Stimulated activated CD4-positive, alpha-beta T cell treated with anti-CD3 and anti-CD28 coated beads, Interleukin-4, amount 100 ng/mL, for 24 hours (primary cell): Measurements from ENCODE around the gene PLCB1.

Experiments
- DNase-seq: peaks from one replicate; pipeline ENCODE4 v3.0.0-alpha.2; 2020

Gene PLCB1

DNA sequence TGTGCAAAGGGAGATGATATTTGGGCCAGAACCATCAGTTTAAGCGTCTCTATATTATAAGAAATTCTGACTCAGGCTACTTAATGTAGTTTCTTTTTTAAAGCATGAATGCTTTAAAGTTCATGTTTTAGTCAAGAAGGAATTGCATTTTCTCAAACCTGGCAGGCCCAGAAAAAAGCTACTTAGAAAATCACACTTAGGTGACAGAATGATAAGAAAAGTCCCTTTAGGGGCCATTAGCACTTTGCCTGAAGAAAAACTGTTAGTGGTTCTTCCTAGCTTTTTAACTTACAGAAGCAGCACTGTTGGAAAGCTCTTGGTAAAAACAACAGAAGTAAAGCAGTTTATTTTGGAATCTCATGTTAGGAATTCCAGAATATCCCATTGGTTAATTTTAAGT is 387.8 kb downstream of the PLCB1 start:
- no peak for DNase-seq

DNA sequence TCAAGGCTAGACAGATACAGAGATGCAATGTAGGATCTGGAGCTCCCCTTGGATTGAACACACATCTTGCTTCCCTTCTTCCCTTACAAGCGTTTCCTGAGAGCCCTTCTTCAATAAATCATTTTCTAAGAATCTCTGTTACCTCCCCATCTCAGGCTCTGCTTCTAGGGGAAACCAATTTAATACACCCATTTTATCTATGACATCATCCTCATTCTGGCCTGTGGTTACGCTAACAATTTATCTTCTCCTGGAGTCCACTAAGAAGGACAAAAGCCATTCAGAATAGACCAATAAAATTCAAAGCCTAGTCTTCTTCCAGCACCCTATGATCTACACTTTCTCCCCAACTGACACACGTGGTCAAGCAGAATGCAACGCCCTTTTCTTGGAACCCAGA is 390.1 kb downstream of the PLCB1 start:
- DNase-seq = no peak

DNA sequence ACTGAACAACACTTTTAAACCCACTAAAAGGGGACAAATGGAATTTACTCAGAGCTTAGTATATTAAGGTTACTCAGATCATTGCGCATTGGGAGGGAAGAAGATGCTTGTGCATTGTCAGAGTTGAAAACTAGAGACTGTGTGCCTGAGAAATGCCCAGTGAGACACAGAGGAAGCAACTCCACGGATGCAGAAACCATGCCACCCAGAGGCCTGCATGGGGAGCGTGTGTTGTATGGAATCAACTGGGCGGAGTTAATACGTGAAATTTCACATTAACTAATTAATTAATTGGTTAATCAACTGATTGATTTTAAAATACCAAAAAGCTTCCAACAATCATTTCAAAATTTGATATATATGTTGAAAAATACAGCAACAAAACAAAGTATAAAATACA is 391.6 kb downstream of the PLCB1 start:
- DNase-seq = no peak

DNA sequence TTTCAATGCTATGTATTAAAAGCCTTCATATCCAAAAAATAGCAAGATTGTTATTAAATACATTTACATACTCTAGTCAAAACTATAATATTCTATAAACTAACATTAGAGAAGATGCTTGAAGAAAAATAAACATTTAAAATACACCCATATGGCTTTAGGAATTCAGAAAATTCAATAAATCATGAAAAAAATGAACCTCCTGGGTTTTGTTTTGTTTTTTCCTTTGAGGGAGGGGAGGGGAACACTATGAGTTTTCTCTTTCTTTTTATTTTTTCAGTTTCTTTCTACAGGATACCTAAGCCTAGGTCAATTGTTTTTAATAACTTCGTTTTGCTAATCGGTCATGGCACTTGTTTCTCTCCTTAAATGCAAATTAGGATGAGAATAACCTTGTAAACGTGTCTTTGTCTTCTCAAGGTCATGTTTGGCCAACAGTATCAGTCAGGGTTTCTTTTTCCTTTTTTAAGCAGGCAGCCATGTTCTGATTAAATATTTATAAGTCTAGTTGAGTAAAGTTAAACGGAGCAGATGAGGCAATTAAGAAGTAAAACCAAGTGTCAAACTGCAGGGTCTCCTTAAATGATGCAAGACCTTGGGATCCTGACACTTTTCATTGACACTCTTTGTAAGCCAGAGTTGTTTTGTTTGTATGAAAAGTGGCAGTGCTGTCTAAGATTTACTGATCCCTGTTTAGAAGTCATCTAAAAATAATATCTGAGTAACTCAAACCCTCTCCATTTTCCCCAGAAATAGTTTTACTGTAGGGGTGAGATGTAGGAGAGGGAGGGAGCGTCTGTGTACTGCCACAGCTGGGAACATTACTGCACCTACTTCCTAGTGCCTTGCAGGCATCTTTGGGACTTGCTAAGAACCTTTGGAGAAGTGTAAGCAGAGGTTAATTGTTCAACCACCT is 392.3 kb downstream of the PLCB1 start:
- no peak for DNase-seq

DNA sequence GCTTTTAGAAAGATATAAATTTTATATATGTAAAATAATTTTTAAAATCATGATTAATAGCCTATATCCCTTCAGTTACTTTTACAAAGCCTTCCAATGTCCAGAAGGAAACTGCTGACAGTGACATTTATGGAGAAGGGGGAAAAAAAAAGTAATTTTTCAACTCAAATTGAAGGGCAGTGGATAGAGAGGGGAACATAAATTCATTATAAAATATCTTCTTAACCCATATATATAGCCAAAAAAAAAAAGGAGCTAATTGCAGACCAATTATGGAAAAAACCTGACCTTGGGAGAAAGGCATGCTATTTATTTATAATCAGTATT is 392.9 kb downstream of the PLCB1 start:
- no peak for DNase-seq

DNA sequence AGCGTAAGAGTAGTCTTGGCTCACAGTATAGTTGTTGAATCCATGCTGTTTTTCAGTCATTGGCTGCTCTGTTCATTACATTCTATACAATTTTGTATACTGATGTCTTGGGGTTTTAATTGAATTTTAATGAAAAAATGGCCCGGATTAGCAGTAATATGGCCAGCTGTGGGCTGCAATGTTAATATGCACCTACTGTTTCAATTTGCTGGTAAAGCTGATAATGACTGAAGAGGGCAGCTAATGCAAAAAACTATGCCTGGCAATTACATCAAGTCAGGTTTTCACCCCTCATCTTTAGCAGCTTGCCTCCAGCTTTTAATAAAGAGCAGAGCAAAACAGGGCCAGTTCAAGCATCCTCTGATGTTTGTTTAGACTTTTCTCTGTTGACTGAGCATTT is 394.5 kb downstream of the PLCB1 start:
- no peak for DNase-seq

DNA sequence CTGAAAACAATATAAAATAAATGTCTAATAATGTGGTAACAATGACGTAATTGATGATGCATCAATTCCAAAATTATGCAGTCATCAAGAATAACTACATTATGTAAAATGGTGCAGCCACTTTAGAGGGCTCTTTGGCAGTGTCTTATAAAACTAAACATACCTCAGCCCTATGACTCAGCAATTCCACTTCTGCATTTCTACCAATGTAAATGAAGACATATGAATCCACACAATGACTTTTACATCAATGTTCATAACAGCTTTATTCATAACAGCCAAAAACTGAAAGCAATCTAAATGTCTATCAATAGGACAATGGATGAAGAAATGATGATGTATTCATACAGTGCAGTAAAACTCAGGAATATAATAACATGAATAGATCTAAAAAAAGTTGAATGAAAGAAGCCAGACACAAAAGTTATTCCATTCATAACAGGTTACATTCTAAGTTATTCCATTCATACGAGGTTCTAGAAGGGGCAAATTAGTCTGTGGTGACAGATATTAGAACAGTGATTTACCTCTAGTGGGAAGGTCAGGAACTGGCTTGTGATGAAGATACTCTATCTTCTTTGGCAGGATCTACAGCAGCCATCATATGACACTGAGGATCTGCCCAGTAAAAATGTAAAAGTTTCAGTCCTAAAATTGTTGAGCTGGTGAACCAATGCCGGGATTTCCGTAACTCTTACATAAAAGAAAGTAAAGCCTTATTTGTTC is 396.1 kb downstream of the PLCB1 start:
- no peak for DNase-seq

DNA sequence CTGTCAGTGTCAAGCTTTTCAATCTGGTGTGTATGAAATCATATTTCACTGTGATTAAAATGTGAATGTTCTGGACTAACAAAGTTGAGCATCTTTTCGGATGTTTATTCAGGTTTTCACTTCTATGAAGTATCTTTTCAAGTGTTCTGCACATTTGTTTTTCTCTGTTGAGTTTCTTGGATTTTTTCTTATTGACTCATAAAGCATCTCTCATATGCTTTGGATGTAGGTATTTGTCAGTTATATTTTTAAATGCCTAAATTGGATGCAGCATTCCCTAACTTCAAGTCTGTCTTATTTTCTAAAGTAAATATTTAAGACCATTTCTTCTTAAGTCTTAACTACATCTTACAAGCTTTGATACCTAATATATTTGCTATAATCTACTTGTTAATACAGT is 398.0 kb downstream of the PLCB1 start:
- DNase-seq = no peak

DNA sequence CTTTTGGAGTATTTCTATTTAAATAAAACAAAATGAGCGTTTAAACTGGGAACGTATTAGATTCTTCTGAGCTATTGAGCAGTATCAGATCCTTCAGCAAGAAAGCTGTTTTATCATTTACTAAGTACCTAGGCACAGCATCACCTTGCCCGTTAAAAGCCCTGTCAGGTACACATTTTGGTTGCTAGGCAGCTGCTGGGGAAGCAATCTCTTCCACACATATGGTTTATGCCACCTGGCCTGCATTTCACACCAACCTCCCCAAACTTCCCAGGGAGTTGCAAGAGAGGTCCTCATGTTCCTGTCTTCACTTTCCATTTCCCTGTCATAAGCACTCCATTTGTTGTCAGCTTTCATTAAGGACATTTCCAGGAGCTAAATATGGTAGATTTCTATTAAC is 400.1 kb downstream of the PLCB1 start:
- no peak for DNase-seq

DNA sequence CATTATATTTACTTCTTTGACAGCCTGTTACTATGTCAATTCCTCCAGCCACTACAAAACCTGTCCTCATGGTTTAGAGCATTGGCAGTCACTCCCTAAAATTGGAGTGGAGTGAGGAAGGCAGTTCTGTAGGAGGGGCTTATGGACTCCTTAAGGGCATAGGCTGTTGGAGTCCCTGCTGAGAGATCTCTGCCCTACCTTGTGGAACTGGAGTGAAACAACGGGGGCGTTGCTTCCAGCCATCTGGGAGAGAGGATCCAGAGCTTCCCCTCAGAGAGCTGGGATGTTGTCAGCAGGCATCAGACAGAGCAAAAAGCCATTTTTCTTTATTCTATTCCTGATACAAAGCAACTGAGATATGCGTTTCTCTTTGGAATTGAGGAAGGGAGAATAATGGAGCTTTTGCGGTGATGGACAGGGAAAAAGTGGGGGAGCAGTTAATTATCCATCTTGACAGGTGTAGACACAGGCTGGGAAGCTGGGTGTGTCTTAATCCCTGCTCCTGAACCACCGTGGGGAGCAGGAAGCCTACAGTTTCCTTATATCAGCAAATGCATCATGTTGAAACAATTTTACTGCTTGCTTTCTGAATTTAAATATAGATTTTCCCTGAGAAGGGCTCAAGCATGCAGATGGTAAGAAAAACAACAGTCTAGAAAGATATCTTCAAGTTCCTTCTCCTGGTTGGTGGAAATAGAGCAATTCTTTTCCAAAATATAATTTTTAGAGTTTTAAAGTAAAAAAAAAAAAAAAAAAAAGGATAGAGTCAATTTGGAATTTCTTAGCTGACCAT is 402.5 kb downstream of the PLCB1 start:
- DNase-seq = no peak

DNA sequence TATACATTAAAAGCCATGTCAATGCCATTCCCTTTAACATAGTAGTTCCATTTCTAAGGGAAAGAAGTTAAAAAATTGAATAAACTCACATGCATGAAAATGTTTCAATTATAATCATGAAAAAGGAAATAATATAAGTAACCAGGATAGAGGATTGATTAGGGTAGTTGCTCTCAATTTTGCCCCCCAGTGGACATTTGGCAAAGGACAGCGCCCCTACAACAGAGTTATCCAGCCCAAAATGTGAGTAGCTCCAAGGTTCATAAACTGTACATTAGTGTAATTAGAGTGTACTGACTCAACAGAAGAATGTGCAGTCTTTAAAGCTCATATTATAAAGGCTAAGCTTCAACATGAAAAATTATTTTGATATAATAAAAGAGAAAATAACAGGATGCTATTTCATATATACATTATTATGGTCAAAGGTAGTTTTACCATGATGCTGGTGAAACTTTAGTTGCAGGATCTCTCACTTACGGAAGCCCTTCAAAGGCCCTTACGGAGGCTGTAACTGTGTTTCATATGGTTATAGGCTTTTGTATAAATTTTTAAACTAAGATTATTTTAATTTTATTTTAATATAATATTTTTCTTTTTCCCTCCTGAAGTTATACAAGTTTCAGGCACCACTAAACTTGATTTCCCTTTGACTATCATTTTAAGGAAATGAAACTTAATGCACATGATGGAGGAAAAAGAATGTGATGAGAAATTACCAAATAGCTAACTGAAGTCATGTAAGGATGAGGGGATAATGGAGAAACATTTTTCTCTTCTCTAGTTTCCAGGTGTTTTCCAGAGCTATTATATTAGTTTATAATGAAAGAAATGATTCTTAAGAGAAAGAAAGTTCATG is 403.6 kb downstream of the PLCB1 start:
- DNase-seq = no peak

DNA sequence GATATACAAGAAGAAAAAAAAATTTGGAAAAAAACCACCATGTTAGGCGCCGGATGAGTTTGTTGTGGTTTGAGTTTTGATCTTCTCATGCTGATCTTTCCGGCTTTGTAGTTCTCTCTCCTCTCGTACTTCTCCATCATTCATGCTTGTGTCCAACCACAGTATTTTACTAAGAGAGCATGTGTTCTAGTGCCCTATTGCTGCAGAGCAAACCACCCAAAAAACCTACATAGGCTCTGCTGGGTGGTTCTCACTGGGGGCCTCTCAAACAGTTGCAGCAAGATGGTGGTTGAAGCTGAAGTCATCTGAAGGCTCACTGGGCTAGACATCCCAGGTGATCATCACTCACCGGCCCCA is 404.2 kb downstream of the PLCB1 start:
- DNase-seq = no peak

DNA sequence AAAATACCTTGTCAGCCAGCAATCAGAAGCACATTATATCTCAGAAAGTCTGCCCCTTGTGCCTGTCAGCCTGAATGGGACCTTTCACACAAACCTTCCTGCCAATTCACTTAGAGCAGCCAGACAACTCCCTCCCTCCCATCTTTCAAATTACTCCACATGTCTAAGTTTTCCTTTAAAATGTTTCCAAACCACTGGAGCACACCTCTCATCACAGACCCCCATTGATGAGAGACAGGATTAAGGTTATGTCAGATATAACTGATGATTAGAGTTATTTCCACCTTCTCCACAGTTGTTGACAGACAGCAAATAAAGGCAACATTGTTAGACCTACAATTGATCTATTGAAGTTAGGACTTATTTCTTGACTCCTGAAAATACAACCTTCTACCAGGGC is 408.4 kb downstream of the PLCB1 start:
- no peak for DNase-seq

DNA sequence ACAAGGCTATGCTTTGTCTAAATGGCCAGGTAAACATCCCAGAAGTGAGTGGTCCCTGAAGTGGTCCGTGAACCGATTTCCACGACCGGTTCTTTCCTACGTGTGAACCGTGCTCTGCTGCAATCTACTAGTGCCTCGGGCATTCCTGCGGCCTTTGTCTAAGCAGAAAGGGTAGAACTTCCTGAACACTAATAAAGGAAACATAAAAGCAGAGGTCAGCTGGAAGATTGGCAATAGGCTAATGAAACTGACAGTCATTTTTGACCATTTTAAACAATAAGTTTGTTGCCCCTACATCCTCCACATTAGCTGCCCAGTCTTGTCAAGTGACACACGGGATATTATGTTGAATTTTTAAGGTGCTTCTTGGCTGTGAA is 410.0 kb downstream of the PLCB1 start:
- DNase-seq = no peak

DNA sequence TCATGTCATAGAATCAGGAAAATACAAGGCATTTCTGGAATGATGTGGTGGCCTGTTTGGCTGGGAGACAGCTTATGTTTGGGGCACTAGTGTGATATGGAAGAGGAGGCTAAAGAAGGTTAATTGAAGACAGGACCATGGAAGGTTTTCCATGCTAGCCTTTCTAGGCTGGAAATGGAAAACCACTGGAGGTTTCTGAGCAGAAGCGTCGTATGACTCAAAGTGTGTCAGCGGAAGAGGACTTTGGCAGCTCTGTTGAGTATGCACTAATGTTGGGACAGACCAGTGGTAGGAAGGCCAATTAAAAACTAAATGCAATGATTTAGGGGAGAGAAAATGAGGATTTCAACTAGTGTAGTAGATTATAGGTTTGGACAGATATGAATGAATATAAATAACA is 413.1 kb downstream of the PLCB1 start:
- no peak for DNase-seq

DNA sequence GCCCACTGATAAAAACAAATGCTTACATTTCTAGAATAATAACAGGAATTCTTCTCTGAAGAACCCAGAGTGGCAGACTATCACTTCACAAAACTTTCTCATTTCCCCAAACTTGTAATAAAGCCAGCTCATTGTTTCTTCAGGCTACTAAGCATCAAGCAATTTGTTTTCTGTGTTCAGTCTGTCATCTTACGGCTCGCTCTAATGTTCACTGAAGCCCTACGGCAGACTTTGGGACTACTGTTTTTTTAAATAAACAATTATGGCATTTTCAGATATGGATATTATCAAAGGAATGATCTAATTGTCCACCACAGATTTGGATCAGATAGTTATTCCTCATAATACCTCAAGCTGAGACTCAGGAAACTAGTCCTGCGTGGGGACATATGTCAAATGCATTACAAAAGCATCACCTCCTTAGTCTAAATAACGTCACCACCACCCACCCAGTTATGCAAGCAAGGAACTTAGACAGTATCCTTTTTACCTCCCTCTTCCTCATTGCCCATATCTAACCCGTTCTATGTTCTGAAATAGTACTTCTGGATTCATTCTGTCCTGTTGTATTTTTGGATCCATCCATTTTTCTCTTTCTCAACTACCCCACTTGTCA is 415.1 kb downstream of the PLCB1 start:
- no peak for DNase-seq

DNA sequence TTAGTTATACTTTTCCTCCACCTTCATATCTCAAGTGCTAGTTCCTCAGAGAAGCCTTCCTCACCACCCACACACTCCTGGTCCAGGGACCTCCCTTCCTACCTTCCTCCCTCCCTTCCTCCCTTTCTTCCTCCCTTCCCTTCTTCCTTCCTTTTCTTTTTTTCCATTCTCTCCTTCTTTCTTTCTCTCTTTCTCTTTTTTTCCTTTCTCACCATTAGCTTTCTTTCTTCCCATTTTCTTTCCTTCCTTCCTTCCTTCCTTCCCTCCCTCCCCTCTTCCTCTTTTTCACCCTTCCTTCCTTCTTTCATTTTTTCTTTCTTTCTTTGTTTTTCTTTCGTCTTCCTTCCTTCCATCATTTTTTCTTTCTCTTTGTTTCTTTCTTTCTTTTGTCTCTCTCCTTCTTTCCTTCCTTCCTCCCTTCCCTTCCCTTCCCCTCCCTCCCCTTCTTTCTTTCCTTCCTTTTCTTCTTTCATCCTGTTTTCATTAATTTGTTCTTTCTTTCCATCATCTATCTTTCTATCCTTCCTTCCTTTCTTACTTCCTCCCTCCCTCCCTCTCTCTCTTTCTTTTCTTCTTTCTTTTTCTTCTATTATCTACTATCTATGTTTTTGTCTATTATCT is 416.0 kb downstream of the PLCB1 start:
- DNase-seq = no peak

DNA sequence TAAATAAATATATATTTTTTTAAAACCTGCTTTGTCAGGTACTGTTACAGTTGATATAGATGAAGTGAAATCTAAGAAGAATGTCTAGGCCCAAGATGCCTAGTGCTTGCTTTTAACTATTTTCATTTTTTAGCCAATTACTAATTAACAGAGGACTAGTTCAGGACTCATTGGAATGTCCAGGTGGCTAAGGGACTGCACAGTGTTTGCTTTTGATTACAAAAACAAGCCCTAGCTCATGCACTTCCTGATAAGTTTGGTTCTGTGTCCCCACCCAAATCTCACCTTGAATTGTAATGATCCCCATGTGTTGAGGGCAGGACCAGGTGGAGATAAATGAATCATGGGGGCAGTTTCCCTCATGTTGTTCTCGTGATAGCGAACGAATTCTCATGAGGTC is 417.1 kb downstream of the PLCB1 start:
- DNase-seq = no peak

DNA sequence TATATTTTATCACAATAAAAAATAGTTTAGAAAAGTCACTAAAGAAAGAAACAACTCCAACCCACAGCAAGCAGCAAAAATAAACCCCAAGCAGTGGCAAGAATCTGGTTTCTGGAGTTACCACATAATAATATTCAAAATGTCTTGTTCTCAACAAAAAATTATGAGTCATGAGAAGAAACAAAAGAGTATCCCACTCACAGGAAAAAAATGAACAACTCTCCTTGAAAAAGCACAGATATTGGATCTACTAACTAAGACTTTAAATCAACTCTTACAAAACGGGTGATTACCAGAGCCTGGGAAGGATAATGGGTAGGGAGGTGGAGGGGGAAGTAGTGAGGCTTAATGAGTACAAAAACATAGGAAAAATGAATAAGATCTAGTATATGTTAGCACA is 425.6 kb downstream of the PLCB1 start:
- DNase-seq = no peak

DNA sequence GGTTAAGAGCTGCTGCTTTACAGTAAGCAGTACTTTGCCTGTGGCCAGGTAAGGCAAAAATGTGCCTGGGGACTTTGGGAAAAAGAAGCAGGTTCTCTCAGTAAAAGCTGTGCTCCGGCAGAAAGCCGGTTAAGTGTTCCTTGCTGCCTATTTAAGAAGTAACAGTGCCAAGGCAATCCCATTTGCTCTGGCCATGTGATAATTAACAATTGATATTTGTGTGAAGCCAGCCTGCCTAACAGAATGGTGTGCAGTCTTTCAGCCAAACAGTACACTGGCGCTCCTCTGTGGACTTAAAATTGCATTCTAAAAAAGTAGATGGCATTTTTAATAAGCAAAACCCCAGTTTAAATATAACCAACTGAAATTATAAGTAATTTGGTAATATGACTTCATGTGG is 430.3 kb downstream of the PLCB1 start:
- DNase-seq = no peak

DNA sequence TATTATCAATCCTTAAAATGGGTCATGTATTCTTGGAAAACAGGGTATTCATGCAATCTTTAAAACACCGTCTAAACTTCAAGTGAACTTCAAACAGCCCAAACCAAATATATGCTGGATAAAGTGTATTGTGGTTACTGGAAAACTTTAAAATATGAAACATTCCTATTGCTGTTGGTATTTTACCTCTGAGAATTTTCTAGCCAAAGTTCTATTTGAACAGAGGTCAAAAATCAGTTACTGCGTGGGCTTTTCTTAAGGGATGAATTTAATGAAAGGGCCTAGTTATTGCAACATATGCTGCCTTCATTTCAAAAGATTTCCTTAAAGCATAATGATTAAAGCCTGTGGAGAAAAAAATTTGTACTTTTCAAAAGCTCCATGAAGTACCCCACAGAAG is 436.0 kb downstream of the PLCB1 start:
- no peak for DNase-seq

DNA sequence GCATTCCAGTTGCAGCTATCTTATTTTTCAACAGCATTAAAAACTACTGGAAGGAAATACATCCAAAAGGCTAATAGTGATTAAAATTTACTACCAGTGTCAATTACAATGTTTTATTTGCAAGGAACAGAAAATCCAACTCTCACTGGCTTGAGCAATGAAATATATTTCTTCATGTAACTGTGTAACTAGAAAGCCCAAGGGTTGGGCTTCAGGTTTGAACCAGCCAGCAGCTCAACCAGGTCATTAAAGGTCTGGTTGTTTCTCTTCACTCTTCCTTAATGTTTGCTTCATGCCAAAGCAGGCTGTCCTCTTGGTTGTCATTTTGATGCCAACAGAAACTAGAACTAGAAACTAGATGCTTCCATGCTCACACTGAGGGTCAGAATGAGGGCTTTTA is 437.7 kb downstream of the PLCB1 start:
- DNase-seq = no peak
